Fibroblast of skin of right quadriceps (primary cell): ENCODE results near the gene SERINC5.
A peak's percentile ranks its signal among the peaks of the same experiment; 100 is the strongest.
"Not testable (repeated sequence)": the region's sequence is repeated elsewhere in the genome, so short reads cannot be mapped to it uniquely, and the experiment has no call there.

Experiments
- DNase-seq: peaks from one replicate; pipeline ENCODE4 v3.0.0-alpha.2; 2013

The SERINC5 gene

GRCh38 chr5:80128141-80128540 lies 127.7 kb downstream of the SERINC5 start:
- DNase-seq: peak; percentile 43

- DNase-seq: peak; percentile 2
These were observed 128.7 kb downstream of the SERINC5 start for GRCh38 chr5:80127116-80127552.

GRCh38 chr5:80125962-80126480 lies 129.8 kb downstream of the SERINC5 start:
- DNase-seq: peak; percentile 61

GRCh38 chr5:80125022-80125961 lies 130.6 kb downstream of the SERINC5 start:
- DNase-seq: no peak

GRCh38 chr5:80124121-80124918 lies 131.5 kb downstream of the SERINC5 start:
- no peak for DNase-seq

GRCh38 chr5:80122579-80122978 lies 133.3 kb downstream of the SERINC5 start:
- DNase-seq: no peak

GRCh38 chr5:80119372-80119771 lies 136.5 kb downstream of the SERINC5 start:
- no peak for DNase-seq

- DNase-seq: peak; percentile 4
These were observed 138.4 kb downstream of the SERINC5 start for GRCh38 chr5:80117446-80117845.

- no peak for DNase-seq
These were observed 139.4 kb downstream of the SERINC5 start for GRCh38 chr5:80116465-80116864.

- no peak for DNase-seq
These were observed 139.8 kb downstream of the SERINC5 start for GRCh38 chr5:80116000-80116399.

GRCh38 chr5:80114860-80115259 lies 141.0 kb downstream of the SERINC5 start:
- no peak for DNase-seq

GRCh38 chr5:80111376-80111990 lies 144.4 kb downstream of the SERINC5 start:
- not testable (repeated sequence) for DNase-seq

- DNase-seq: no peak
These were observed 146.0 kb downstream of the SERINC5 start for GRCh38 chr5:80109646-80110478.

GRCh38 chr5:80106916-80107315 lies 148.9 kb downstream of the SERINC5 start:
- no peak for DNase-seq

GRCh38 chr5:80105698-80106439 lies 150.0 kb downstream of the SERINC5 start:
- DNase-seq: no peak

- DNase-seq: no peak
These were observed 152.5 kb downstream of the SERINC5 start for GRCh38 chr5:80103371-80103770.

- no peak for DNase-seq
These were observed 153.9 kb downstream of the SERINC5 start for GRCh38 chr5:80101993-80102392.

- no peak for DNase-seq
These were observed 158.4 kb downstream of the SERINC5 start for GRCh38 chr5:80097451-80097850.

- no peak for DNase-seq
These were observed 161.6 kb downstream of the SERINC5 start for GRCh38 chr5:80094236-80094738.

- no peak for DNase-seq
These were observed 162.1 kb downstream of the SERINC5 start for GRCh38 chr5:80093796-80094195.

GRCh38 chr5:80092486-80093107 lies 163.3 kb downstream of the SERINC5 start:
- DNase-seq: no peak
